A204.1 (cell line): Measurements from ENCODE around the gene DUT.

ENCODE experiments used
- FAIRE-seq: peaks from 2 replicates; lab custom pipeline; 2012; peaks lifted over from hg19 to GRCh38; lab: Jason Lieb, UNC

The DUT gene

DNA sequence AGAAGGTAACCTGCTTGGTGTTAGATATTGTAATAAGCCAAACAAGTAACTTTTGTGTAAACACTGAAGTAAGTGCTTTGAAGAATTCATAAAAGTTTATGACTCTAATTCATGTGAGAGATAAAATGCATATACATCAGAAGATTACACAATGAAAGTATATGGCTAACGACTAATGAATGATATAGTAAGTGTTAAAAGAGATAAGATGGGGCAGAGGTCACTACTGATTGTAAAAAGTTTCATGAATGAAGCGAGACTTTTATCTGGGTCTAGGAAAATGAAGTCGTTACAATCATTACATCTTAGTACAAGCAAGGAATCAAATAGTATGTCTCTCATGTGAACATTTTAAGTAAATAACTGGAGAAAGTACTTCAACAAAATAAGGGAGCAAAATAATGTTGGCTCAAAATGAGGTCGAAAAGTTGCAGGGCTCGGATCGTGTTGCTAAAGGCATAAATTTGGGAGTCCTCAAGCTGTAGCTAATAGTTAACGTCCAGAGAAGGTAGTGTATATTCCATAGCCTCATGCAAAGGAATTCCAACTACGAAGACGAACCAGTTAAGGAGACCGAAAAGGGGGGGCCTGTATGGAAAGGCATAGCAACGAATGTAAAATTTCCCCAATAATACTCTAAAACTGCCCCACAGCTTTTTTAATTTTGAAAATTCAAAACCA, 984 bp upstream of the DUT start:
- no peak for FAIRE-seq

DNA sequence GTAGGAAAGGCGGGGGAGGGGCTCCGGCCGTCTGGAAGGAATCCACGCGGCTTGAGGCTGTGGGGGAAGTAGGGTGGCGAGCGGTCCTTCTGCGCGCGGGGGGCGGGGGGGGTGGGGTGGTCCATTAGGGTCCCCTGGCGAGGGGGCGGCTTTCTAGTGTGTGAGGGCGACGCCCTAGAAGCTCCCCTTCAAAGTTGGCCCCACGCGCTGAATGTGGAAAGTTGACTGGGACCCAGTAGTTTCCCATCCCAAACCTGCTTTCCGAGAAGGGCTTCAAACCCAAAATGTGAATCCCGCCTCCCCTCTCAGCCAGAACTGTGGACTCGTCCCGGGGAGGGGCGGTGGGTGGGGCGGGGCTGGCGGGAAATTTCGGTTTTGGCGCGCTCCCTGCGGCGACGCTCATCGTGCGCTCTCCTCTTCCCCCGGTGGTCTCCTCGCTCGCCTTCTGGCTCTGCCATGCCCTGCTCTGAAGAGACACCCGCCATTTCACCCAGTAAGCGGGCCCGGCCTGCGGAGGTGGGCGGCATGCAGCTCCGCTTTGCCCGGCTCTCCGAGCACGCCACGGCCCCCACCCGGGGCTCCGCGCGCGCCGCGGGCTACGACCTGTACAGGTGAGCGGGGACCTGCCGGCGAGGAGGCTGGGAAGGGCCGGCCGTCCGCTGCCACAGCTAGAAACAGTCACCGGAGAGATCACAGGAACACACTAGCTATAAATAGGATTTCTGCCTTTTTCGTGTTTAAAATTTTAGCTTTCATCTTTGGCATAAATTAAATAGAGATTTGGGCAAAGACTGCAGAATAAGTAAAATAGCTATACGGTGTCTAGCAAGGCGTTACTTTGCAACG, 790 bp downstream of the DUT start:
- FAIRE-seq: no peak

DNA sequence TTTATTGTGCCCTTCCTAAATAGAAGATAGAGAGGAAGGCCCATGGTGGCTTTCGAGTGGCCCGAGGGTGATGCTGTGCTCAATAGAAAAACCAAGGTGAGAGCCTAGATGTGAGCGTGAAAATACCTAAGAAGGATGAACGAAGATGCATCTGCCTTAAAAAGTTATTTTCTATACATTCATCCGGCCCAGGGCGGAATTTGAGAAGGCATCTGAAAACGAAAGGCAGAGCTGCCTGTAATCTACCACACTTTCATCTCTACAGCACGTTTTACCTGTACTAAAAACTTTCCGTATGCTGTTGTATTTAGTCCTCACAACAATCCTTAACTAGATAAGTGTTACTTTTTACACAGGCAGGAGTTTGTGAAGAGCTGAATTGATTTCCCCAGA, 1.4 kb downstream of the DUT start:
- no peak for FAIRE-seq

DNA sequence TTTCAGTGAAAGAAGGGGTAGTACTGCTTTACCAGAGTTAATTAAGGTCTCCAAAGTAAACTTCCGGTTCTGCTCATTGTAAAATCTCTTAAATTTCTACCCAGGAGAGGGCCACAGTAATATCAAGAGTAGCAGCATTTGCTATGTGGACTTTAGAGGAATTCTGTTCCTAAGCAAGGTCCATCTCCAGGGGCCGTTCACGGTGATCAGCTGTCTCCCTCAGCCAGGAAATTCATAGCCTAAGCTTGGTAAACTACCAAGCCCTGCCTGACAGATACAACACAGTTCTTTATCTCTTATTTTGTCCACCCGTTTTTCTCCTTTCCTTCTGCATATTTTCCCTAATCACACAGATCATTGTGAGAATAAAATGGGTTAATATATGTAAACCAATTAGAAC, 2.3 kb downstream of the DUT start:
- no peak for FAIRE-seq

DNA sequence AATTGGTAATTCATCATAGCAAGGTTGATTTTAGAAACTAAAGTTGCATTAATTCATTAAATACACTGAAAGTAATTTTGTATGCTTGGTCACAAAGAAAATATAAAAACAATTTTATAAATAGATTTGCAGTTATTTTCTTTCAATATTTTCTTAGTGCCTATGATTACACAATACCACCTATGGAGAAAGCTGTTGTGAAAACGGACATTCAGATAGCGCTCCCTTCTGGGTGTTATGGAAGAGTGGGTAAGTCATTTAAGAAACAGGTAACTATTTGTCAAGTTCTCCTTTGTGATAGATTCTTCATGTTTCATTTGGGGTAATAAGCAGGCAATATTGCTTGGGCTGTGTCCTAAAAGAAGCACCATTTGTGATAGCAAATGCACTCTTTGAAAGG, 3.0 kb downstream of the DUT start:
- no peak for FAIRE-seq

DNA sequence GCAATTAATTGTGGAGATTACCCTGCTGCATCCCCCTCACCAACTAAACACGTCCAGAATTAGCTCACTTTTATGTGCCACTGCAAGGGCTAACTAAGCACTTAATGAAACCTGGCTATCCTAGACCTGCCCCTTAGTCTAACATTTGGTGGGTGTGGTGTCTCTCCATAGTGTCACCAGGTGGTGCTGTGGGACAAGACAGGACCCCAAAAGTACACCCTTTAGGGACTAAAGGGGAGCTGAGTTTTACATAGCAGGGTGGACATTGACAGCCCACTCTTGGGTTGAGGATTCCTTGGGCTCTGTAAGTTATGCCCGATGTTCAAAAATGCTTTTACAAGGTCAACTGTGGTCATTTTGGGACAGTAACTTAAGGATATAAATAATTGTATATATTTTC, 5.7 kb downstream of the DUT start:
- FAIRE-seq: no peak

DNA sequence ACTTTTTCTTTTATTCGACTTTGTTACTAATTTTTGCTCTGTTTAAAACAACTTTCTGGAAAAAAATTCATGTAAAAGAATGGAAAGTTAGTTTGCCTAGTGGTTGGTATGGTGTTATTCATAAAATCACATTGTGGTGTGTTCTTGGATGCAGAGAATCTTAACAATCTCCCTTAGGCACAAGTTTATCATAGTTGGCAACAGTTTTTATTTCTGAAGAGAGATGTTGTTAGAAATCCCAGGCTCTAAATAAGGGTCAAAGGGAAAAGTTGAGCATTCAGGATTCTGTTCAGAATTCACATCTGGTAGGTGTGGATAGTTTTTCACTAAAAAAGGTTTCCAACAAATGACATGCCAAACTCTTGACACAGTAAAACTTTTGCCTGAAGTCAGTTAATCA, 6.4 kb downstream of the DUT start:
- FAIRE-seq: no peak

DNA sequence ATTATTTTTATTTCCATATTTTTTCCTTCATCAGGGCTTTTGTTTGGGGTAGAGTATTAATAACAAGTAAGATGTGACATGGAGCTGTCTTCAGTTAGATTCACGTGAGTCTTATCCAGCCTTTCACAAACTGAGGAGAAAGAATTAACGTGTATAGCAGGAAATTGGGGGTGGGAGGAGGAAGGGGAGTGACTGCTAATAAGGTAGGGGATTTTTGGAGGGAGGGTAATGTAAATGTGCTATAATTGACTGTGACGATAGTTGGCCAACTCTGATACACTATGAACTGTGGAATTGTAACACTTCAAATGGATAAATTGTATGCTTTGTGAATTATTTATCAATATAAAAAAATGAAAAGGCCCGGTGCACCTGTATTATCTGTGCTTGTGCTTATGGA, 8.9 kb downstream of the DUT start:
- no peak for FAIRE-seq

DNA sequence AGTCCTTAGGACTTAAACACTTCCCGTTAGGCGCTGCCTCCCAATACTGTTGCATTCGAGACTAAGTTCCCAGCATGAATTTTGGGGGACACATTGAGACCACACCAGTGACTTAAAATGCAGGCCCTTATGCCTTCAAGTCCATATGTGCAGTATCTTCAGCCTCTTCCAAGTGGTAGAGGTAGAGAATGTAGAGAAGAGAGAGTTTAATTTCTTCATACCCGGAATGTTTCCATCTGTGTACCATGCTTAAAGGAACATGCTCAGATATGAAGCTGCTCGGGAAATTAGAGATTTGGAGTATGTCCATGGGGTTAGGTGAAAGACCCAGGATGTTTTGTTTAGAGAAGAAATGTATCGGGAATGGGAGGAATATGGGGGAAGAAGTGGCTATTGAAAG, 12.6 kb downstream of the DUT start:
- FAIRE-seq: no peak

DNA sequence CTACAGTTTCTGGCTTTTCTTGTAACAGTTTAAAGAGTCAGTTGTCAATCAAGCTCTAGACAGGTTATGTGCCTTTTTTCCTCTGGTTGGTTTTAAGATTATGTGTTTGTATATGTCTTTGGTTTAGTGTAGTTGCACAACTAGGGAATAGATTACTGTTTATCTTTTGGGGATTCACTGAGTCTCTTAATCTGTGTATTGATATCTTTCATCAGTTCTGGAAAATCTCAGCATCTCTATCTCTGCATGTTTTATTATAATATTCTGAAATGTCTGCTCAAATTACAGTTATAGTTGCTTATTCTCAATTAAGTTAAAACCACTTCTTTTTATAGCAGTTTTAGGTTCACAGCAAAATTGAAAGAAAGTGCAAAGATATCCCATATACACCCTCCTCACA, 14.3 kb downstream of the DUT start:
- FAIRE-seq: no peak

DNA sequence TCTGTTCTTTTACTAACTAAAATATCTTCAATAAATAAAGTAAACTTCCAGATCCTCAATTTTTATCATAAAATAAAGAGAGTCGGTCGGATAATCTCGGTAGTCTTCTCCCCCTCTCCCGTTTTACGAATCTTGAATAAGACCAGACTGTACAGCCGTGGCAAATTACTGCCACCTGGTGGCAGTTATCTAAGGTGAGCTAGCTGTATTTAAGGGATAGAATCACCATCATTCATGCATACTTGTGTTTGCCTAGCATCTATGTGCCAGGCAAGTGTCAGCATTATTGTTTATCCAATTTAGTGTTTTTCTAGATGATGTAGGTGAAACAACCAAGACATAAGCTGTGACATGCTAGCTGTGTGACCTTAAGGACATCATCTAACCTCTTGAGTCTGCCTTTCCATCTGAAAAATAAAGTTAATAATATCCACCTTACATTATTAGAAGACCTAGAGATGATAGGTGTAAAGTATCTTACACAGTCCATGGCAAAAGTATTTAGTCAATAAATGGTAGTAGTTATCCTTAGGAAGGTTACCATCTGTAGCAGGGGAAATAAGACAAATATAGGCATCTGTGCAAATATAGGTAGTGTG, 21.3 kb downstream of the DUT start:
- peak; percentile 94 for FAIRE-seq

DNA sequence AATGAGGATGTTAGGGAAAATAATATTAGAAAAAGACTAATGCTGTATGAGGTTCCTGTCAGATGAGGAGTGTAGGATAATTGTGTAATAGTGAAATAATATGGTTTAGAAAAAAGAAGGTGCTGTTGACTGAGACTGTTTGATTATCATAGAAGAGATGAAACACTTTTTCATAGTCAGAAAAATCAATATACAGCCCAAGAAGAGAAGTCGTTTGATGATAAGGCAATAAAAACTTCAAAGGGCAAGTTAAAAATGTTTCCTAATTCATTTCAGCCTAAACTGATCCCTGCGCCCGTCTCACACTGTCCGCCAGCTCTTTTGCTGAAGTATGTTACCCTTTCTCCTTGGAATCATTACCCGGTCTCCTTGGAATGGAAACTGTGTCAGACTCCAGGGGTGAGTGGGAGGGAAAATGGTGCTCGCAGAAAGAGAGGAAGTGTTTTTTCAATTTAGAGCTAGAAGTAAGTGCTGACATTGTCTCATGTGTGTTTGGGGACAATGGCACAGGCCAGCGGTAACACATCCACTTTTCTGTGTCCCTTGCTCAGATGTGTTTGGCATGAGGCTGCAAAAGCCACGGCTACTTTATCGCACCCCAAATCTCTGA, 23.6 kb downstream of the DUT start:
- no peak for FAIRE-seq

DNA sequence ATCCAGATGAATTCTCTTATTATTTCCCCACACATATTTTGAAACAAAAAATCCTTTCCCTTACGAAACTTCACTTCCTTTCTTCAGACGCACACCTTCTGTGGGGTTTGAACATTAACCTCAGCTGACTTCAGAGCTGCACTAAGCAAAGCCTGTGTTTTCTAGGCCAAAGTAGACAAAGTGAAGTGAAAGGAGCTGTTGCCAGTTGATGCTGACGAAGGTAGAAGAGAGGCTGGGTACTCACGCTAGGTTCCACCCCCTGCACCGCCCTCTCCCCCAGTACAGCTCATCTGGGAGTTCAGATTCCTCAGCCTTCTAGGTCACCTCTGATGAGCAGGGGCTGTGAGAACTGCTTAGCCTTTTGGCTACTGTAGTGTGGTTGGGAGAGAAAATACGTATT, 24.1 kb downstream of the DUT start:
- no peak for FAIRE-seq

DNA sequence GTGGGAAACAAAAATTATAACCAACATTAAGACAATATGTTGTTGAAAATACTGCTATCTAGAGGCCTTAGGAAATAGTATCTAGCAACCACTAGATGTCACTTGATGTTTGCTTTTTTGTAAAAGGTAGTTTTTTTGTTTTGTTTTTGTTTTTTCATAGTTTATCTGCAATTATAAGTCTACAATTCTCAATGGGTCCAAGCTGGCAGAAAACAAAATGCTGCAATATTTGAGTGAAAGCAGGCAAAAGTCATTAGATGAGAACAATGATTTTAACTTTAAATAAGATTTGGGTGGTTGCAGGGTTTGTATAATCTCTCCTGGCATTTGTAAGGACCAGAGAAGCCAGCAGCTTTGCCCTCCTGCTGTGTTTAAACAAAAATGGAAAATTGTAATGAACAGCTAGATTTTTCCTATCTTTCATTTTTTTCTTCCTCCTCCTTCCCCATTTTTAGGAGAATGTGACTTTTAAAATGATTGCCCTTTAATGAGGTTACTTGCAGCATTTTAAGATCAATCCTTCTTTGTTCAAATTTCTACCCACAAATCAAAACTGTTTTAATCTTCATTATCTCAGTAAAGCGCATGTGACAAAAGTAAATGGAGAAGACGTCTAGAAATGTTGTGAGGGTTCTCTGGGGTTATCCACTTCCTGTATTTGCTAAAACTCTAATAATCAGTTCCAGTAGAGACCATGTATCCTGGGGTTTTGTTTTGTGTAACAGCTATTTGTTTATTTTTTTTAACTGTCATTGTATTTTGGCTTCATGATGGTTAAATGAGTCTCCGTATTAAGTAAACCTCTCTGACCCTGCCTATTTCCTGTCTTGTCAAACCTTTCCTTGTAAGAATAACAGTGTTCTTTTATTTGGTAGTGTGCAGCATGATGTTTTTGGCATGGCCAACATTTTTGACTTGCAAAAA, 27.3 kb downstream of the DUT start:
- FAIRE-seq: peak; percentile 90

DNA sequence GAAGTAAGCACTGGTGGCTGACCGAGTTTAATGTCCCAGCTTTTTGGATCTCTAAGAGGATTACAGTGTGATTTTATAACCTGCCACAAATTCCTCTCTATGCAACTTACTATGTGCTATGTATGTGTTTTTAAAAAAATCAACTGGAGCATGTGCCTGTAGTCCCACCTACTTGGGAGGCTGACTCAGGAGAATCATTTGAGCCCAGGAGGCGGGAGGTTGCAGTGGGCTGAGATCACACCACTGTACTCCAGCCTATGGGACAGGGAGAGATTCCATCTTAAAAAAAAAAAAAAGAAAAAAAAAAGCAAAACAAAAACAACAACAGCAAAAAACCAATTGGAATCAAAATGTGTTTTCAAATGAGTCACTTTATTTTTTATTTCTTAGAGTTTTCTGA, 29.6 kb downstream of the DUT start:
- FAIRE-seq: no peak

DNA sequence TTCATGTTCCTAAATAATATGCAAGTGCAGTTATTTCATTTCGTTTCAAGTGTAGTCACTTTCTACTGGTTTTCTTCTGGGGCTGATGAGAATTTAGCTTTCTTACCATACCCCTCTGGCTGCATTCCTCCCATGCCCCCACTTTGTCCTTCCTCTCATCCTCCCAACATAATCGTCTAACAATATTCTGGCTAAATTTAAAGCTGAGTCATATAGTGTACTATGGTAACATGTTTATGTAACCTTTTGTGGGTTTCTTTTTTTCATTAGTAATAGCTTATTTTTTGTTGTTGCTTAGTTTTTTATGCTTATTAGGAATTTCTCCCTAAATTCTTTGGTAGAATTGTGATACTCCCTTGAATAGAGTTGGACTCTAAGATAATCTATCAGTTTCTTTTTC, 30.5 kb downstream of the DUT start:
- no peak for FAIRE-seq

DNA sequence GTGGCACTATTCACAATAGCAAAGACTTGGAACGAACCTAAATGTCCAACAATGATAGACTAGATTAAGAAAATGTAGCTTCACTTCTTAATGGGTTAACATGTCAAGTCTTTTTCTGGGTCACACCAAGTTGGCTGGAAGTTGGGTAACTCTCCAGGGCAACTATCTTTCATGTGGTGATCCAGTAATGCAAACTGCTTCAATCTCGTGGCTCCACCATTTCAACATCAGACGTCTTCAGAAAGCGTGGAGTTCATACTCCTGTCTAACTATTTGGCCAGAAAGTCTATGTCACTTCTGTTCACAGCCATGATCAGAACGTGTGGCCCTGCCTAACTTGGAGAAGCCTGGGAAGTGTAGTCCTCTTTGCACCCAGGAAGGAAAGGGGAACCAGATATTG, 32.2 kb downstream of the DUT start:
- FAIRE-seq: no peak

DNA sequence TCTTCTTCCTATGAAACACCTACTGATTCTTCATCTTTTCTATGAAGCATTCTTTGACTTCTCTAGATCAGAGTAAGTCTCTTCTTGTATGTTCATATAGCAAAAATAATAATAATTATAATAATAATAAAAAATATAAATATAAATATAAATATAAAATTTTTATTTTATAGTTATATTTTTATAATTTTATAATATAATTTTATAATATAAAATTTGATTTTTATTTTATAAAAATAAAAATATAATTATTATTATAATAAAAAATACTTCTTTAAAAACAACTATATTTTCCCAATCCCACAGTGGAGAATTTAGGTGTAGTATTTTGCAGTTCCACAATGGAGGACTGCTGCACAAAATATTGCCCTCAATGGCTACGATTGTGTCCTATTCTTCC, 34.3 kb downstream of the DUT start:
- FAIRE-seq: peak; percentile 99

DNA sequence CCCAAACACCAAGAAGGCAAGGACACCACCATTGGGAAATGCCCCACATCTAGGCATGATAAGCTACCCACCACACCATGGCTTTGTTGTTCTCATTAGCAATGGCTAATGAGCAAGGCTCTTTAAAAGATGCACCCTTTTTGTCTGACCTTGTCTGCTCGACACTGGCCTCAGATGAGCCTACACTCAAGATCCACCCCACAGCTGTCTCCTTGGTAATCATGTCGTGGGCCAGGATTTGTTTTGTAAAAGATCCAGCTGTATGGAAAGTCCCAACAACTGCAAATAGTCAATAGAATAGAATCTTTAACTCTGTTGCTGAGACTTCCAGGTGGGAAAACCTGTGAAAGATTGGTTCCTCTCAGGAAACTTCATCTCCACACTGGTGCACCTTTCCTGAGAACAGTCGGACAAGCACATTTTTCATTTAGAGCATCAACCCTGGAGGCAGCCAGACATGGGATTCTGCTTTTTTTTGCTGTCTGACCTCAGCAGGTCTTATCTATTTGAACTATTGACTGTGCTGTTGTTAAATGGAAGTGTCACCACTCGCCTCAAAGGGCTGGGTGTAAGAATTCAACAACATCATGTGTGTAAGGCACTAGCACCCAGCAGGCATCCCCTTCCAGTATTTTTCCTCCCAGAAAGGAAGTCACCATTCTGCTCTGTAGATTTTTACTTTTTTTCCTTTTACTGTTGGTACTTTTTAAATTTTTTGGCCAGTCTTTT, 35.5 kb downstream of the DUT start:
- FAIRE-seq: no peak

DNA sequence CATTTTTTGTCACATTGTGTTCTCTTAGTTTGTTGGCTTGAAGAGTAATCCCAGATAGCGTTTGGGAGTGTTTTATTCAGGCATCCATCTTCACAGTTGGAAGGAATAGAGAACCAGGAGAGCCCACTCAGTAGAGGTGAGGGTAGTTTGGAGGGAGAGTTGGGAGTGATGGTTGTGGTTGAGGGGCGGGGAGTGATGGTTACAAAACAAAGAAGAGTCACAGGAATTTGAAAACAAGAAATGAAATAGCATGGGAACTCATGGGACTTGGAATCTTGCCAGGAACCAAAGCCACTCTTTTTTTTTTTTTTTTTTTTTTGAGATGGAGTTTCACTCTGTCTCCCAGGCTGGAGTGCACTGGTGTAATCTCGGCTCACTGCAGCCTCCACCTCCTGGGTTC, 36.3 kb downstream of the DUT start:
- no peak for FAIRE-seq

DNA sequence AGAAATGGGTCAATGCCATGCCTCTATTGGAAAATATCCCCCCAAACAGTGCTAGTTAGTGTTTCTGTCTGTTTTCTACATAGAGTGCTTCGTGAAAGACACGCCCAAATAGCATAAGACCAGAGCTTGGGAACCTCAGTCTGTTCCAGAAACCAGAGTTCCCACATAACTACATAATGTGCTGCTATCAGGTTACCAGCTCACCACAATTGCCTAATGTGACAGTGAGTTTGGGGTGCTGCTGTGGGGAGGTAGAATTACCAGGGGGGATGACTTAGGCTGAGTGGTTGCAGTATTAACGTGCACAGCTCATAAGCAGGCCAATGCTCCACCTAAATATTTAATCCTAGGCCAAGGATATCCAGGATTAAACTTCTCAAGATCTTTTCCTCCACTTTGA, 39.2 kb downstream of the DUT start:
- no peak for FAIRE-seq

DNA sequence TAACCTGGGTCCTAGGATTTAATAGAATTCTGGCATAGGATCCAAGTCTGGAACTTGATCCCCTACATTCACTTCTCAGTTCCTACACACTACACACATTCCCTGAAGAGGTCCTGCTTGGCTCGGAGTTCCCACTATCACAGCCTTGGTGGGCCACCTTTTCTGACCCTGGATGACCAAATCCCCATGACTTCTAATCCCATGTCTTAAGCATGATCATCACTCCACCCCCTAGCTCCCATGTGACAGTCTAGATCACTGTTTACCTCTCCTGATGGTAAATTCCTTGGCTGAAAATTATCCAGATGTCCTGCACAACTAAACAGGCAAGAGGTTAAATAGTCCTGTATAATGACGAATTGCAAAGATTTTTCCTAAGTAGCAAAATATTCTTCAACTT, 40.3 kb downstream of the DUT start:
- FAIRE-seq: no peak
